ENCODE data around the gene PCNX2.

PCNX2 gene

DNA sequence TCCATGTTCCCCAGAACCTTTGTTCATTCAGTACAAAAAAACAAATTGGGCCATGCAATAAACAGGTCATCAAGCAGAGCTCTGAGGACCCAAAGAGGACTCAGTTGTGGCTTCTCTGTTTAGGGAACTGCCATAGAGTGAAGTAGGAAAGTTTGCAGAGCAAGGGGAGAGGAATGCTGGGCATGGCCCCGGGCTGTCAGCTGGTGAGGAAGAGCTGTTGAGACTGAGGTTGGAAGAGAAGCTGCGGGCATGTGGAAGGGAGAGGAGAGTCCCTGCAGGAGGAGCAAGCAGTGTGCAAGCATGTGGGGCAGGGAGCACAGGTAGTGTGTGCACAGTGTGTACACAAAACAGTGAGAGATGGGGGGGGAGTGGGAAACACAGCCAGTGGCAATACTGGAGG lies 273.3 kb downstream of the PCNX2 start:
- CTCF ChIA-PET, result no interaction called here
- no peak overlapping the region for H3K27ac ChIP-seq (ENCODE audit: extremely low read depth, low read depth, low read length)
- TF ChIP-seq KLF9 (tag by site-specific recombination; IDR thresholded peaks at IDR 0.05; ENCODE audit: low read depth) (no peak), GLI4 (tag by site-specific recombination; IDR thresholded peaks at IDR 0.05) (no peak), ZNF146 (tag by site-specific recombination; IDR thresholded peaks at IDR 0.05) (no peak), ZFP3 (tag by site-specific recombination; IDR thresholded peaks at IDR 0.05; ENCODE audit: low read depth) (no peak)
- no peak overlapping the region for H3K4me3 ChIP-seq (ENCODE audit: low read depth, low read length)
- H3K36me3 ChIP-seq (ENCODE audit: control insufficient read depth in 2 of 2, insufficient read depth in 1 of 2, low read length in 2 of 2), result peaks cover under 1 to 21% of the 10 kb centered on the region in 2 experiments; a peak in 2 of 3 replicates
- H3K4me1 ChIP-seq (ENCODE audit: control insufficient read depth, insufficient read depth, low read length), result peaks cover 6% of the 10 kb centered on the region; the same call in 1 of the 2 replicates
- no peaks in the 10 kb centered on the region for H3K9me3 ChIP-seq (ENCODE audit: control insufficient read depth, insufficient read depth, low read depth, low read length)
- POLR2A ChIA-PET, result no interaction called here

DNA sequence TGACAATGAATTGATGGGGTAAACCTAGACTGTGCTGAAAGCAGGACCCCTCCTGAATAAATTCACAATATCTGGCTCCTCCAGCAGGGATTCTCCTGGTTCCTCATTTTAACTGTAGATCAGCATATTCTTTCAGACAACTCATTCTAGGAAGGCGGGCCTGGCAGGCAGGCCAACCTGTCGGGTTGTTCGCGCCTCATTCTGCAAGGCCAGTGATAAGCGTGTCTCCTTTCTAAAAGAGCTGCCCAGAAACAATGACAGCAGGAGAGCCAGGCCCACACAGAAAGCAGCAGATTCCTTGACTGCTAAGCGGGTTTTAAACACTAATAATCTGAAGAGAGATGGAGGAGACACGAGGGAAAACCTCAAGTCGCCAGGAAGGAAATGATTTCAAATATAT lies 275.1 kb downstream of the PCNX2 start:
- peaks cover 3 to 24% of the 10 kb centered on the region in 2 experiments; a peak in 2 of 3 replicates for H3K36me3 ChIP-seq (ENCODE audit: control insufficient read depth in 2 of 2, insufficient read depth in 1 of 2, low read length in 2 of 2)
- H3K4me3 ChIP-seq (ENCODE audit: low read depth, low read length), result no peak overlapping the region
- H3K9me3 ChIP-seq (ENCODE audit: control insufficient read depth, insufficient read depth, low read depth, low read length), result no peaks in the 10 kb centered on the region
- no peak overlapping the region for H3K27ac ChIP-seq (ENCODE audit: extremely low read depth, low read depth, low read length)
- TF ChIP-seq HOXC10 (CRISPR knock-in tag; IDR thresholded peaks at IDR 0.05) (no peak), ZXDB (tag by site-specific recombination; IDR thresholded peaks at IDR 0.05) (no peak), SALL2 (tag by site-specific recombination; IDR thresholded peaks at IDR 0.05; ENCODE audit: borderline replicate concordance) (no peak), ZNF623 (tag by site-specific recombination; IDR thresholded peaks at IDR 0.05) (no peak), YY2 (tag by site-specific recombination; IDR thresholded peaks at IDR 0.05) (no peak), ZNF707 (tag by site-specific recombination; IDR thresholded peaks at IDR 0.05) (no peak), ZNF433 (tag by site-specific recombination; IDR thresholded peaks at IDR 0.05; ENCODE audit: low read depth) (no peak), ZNF658 (tag by site-specific recombination; IDR thresholded peaks at IDR 0.05) (no peak), ZFP41 (tag by site-specific recombination; IDR thresholded peaks at IDR 0.05; ENCODE audit: borderline replicate concordance) (no peak), ZNF501 (tag by site-specific recombination; IDR thresholded peaks at IDR 0.05) (no peak), ZNF221 (tag by site-specific recombination; IDR thresholded peaks at IDR 0.05; ENCODE audit: borderline replicate concordance) (no peak)
- TF ChIP-seq, protein P1, sequence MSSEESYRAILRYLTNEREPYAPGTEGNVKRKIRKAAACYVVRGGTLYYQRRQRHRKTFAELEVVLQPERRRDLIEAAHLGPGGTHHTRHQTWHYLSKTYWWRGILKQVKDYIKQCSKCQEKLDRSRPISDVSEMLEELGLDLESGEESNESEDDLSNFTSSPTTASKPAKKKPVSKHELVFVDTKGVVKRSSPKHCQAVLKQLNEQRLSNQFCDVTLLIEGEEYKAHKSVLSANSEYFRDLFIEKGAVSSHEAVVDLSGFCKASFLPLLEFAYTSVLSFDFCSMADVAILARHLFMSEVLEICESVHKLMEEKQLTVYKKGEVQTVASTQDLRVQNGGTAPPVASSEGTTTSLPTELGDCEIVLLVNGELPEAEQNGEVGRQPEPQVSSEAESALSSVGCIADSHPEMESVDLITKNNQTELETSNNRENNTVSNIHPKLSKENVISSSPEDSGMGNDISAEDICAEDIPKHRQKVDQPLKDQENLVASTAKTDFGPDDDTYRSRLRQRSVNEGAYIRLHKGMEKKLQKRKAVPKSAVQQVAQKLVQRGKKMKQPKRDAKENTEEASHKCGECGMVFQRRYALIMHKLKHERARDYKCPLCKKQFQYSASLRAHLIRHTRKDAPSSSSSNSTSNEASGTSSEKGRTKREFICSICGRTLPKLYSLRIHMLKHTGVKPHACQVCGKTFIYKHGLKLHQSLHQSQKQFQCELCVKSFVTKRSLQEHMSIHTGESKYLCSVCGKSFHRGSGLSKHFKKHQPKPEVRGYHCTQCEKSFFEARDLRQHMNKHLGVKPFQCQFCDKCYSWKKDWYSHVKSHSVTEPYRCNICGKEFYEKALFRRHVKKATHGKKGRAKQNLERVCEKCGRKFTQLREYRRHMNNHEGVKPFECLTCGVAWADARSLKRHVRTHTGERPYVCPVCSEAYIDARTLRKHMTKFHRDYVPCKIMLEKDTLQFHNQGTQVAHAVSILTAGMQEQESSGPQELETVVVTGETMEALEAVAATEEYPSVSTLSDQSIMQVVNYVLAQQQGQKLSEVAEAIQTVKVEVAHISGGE (tag by site-specific recombination; conservative IDR thresholded peaks at IDR 0.05; ENCODE audit: low read depth), result no peak
- TF ChIP-seq, protein P2, sequence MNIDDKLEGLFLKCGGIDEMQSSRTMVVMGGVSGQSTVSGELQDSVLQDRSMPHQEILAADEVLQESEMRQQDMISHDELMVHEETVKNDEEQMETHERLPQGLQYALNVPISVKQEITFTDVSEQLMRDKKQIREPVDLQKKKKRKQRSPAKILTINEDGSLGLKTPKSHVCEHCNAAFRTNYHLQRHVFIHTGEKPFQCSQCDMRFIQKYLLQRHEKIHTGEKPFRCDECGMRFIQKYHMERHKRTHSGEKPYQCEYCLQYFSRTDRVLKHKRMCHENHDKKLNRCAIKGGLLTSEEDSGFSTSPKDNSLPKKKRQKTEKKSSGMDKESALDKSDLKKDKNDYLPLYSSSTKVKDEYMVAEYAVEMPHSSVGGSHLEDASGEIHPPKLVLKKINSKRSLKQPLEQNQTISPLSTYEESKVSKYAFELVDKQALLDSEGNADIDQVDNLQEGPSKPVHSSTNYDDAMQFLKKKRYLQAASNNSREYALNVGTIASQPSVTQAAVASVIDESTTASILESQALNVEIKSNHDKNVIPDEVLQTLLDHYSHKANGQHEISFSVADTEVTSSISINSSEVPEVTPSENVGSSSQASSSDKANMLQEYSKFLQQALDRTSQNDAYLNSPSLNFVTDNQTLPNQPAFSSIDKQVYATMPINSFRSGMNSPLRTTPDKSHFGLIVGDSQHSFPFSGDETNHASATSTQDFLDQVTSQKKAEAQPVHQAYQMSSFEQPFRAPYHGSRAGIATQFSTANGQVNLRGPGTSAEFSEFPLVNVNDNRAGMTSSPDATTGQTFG (tag by site-specific recombination; IDR thresholded peaks at IDR 0.05; ENCODE audit: borderline replicate concordance), result no peak
- peaks cover 6% of the 10 kb centered on the region; the same call in 1 of the 2 replicates for H3K4me1 ChIP-seq (ENCODE audit: control insufficient read depth, insufficient read depth, low read length)
- ChIA-PET CTCF (interaction anchor here (0.6 to 0.7 kb wide), 2 partner anchors 378 to 1216 kb away, joined by 3 to 4 read pairs; no protein-coding TSS in a partner anchor), POLR2A (no interaction called here)
